GM23338 (cell line): ENCODE results near the gene POMGNT1. TPM values are rescaled to one million over a fixed set of nuclear protein-coding genes. Genes with fewer than 3 reads are reported as not detected.

Experiments
- POLR2AphosphoS5 ChIP-seq: IDR thresholded peaks from 2 replicates; pipeline ENCODE4 v1.6.1; 2016; ENCODE audit warnings: antibody characterized with exemption, low read depth
- ZNF114 ChIP-seq: fragments of 250-450 bp; sonication (Bioruptor Pico); IDR thresholded peaks from 2 replicates; pipeline ENCODE4 v1.5.0; 2020; ENCODE audit warnings: mild to moderate bottlenecking, moderate library complexity
- polyA plus RNA-seq: library from polyadenylated mRNA; unstranded; fragments of >200 nt; fragmentation: Nextera tagmentation; extraction: Ambion mirVana; gene quantifications from 2 replicates; pipeline ENCODE4 v1.2.1, GENCODE V29; 2016
- small RNA-seq: library from RNA; depleted of rRNA; stranded (forward); fragments of <200 nt; gene quantifications from one replicate; pipeline ENCODE3, GENCODE V24; 2014; ENCODE audit warnings: low replicate concordance
- total RNA-seq: library from RNA; depleted of rRNA; stranded (reverse); fragments of >200 nt; shearing (Covaris generic); gene quantifications from 2 replicates; pipeline ENCODE4 v1.2.3, GENCODE V29; 2014; rRNA removed
- TF ChIP-seq, protein P1 (sequence below): IDR thresholded peaks from 2 replicates; pipeline ENCODE4 v1.6.1; 2016; ENCODE audit warnings: antibody characterized with exemption
- TF ChIP-seq, protein P2 (sequence below), 2 experiments: fragments of 200-600 bp in 1 of 2; sonication (generic) in 1 of 2; conservative IDR thresholded peaks; 2 replicates each; pipeline versions ENCODE4 v1.5.1 to v1.6.1; 2016 to 2017; ENCODE audit warnings: antibody characterized with exemption in 2 of 2, low read depth in 2 of 2, mild to moderate bottlenecking in 2 of 2, moderate library complexity in 1 of 2

The POMGNT1 gene
- total and polyA plus RNA-seq, 2 experiments from 2014 or later, result 24.3 to 32.1 TPM

DNA sequence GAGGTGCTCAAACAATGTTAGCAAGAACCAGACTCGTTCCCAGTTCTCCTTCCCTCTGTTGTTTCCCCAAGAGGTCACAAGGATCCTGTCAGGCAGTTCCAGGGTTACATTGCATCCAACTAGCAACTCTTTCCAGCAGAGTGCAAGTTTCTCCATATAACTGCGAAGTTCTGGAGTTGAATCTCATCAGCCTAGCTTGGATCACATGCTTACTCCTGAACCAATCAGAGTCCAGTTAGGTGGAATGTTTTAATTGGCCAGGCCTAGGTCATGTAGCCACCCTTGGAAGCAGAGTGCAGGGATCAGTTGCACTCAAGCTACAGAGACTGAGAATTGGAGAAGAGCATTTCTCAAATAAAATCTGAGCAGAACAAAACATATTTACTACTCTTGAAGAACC, 49.9 kb downstream of the POMGNT1 start (continued):
- TF ChIP-seq, protein P1, sequence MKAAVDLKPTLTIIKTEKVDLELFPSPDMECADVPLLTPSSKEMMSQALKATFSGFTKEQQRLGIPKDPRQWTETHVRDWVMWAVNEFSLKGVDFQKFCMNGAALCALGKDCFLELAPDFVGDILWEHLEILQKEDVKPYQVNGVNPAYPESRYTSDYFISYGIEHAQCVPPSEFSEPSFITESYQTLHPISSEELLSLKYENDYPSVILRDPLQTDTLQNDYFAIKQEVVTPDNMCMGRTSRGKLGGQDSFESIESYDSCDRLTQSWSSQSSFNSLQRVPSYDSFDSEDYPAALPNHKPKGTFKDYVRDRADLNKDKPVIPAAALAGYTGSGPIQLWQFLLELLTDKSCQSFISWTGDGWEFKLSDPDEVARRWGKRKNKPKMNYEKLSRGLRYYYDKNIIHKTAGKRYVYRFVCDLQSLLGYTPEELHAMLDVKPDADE, result no peak
- TF ChIP-seq ZNF114 (CRISPR knock-in tag) (no peak), POLR2AphosphoS5 (no peak)
- TF ChIP-seq, protein P2, sequence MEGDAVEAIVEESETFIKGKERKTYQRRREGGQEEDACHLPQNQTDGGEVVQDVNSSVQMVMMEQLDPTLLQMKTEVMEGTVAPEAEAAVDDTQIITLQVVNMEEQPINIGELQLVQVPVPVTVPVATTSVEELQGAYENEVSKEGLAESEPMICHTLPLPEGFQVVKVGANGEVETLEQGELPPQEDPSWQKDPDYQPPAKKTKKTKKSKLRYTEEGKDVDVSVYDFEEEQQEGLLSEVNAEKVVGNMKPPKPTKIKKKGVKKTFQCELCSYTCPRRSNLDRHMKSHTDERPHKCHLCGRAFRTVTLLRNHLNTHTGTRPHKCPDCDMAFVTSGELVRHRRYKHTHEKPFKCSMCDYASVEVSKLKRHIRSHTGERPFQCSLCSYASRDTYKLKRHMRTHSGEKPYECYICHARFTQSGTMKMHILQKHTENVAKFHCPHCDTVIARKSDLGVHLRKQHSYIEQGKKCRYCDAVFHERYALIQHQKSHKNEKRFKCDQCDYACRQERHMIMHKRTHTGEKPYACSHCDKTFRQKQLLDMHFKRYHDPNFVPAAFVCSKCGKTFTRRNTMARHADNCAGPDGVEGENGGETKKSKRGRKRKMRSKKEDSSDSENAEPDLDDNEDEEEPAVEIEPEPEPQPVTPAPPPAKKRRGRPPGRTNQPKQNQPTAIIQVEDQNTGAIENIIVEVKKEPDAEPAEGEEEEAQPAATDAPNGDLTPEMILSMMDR (conservative IDR thresholded peaks at IDR 0.05; ENCODE audit: low read depth in 2 of 2), result no peak

Small RNAs within 50 kb of the gene (small RNA-seq; reads per million reads assigned to genes)
- gene AL672043.1, result not detected

Other genes starting within 250 kb of the POMGNT1 start
- gene PIK3R3, start 65.8 kb downstream of the POMGNT1 start, total RNA-seq, result 8.0 and 8.6 TPM in 2 replicates
- 7.3 and 7.5 TPM in 2 replicates for gene PIK3R3, start 65.8 kb downstream of the POMGNT1 start, polyA plus RNA-seq
- not detected in 2 replicates for gene TSPAN1, start 23.3 kb downstream of the POMGNT1 start, total RNA-seq
- not detected in 2 replicates for gene TSPAN1, start 23.3 kb downstream of the POMGNT1 start, polyA plus RNA-seq
- gene P3R3URF, start 21.9 kb downstream of the POMGNT1 start, total RNA-seq, result not detected in 2 replicates
- not detected in 2 replicates for gene P3R3URF, start 21.9 kb downstream of the POMGNT1 start, polyA plus RNA-seq
- gene LURAP1, start 4.9 kb upstream of the POMGNT1 start, total RNA-seq, result 3.5 and 5.0 TPM in 2 replicates
- 1.3 and 1.8 TPM in 2 replicates for gene LURAP1, start 4.9 kb upstream of the POMGNT1 start, polyA plus RNA-seq
- 32.5 and 48.1 TPM in 2 replicates for gene RAD54L, start 49.3 kb upstream of the POMGNT1 start, total RNA-seq
- gene RAD54L, start 49.3 kb upstream of the POMGNT1 start, polyA plus RNA-seq, result 26.4 TPM in 2 replicates
- 52.8 and 69.4 TPM in 2 replicates for gene LRRC41, start 105.2 kb upstream of the POMGNT1 start, total RNA-seq
- gene LRRC41, start 105.2 kb upstream of the POMGNT1 start, polyA plus RNA-seq, result 19.0 and 20.1 TPM in 2 replicates
- gene UQCRH, start 105.3 kb upstream of the POMGNT1 start, total RNA-seq, result 579 and 750 TPM in 2 replicates
- 1,330 and 1,384 TPM in 2 replicates for gene UQCRH, start 105.3 kb upstream of the POMGNT1 start, polyA plus RNA-seq
- gene NSUN4, start 142.4 kb upstream of the POMGNT1 start, total RNA-seq, result 11.6 and 18.6 TPM in 2 replicates
- gene NSUN4, start 142.4 kb upstream of the POMGNT1 start, polyA plus RNA-seq, result 7.4 and 8.9 TPM in 2 replicates
- 17.9 and 24.0 TPM in 2 replicates for gene FAAH, start 195.9 kb upstream of the POMGNT1 start, total RNA-seq
- 10.7 and 12.3 TPM in 2 replicates for gene FAAH, start 195.9 kb upstream of the POMGNT1 start, polyA plus RNA-seq